H1 (cell line): ENCODE data around the gene ROR1. TPM values are rescaled to one million over a fixed set of nuclear protein-coding genes. Genes with fewer than 3 reads are reported as not detected.

Experiments
- CTCF ChIA-PET: fragments of 300-600 bp; sonication (Branson Sonifier 250); formaldehyde crosslinking; loops from one replicate; lab custom pipeline; 2021; ENCODE audit not compliant: partially characterized antibody; lab: Charles Lee
- POLR2A ChIA-PET: fragments of 300-600 bp; sonication (Branson Sonifier 250); formaldehyde crosslinking; loops from one replicate; lab custom pipeline; 2021; ENCODE audit warnings: inconsistent platforms; ENCODE audit not compliant: partially characterized antibody; lab: Charles Lee
- DNase-seq, 2 experiments: peaks; one replicate each; pipeline versions ENCODE4 v3.0.0 to v3.0.0-alpha.2; 2010 to 2022; ENCODE audit warnings: low spot score in 2 of 2, low read depth in 1 of 2, mixed read lengths in 1 of 2
- FAIRE-seq: peaks from 2 replicates; lab custom pipeline; 2011; peaks lifted over from hg19 to GRCh38; lab: Jason Lieb, UNC
- H2AFZ ChIP-seq: 2 replicates; pipeline ENCODE4 v1.8.1; 2012; ENCODE audit warnings: low read length, inconsistent platforms
- H2AK5ac ChIP-seq: 2 replicates; pipeline ENCODE4 v1.6.1; 2013; ENCODE audit warnings: low read depth, low read length
- H2BK120ac ChIP-seq: replicated peaks from 2 replicates; pipeline ENCODE3; 2013; ENCODE audit warnings: low read depth, low read length, inconsistent platforms
- H2BK12ac ChIP-seq: 2 replicates; pipeline ENCODE4 v1.6.1; 2013; ENCODE audit warnings: low read depth, low read length
- H2BK15ac ChIP-seq: 2 replicates; pipeline ENCODE4 v1.6.1; 2013; ENCODE audit warnings: low read length
- H2BK20ac ChIP-seq: 2 replicates; pipeline ENCODE4 v1.6.1; 2013; ENCODE audit warnings: low read length
- H2BK5ac ChIP-seq: 2 replicates; pipeline ENCODE4 v1.6.1; 2013; ENCODE audit warnings: low read depth, low read length
- H3K14ac ChIP-seq: 2 replicates; pipeline ENCODE4 v1.6.1; 2013; ENCODE audit warnings: inconsistent platforms; ENCODE audit not compliant: insufficient read length
- H3K18ac ChIP-seq: 2 replicates; pipeline ENCODE4 v1.6.1; 2013; ENCODE audit warnings: low read length; ENCODE audit errors: extremely low read depth
- H3K23ac ChIP-seq: 2 replicates; pipeline ENCODE4 v1.6.1; 2013; ENCODE audit warnings: inconsistent platforms; ENCODE audit not compliant: insufficient read length
- H3K23me2 ChIP-seq: 2 replicates; pipeline ENCODE4 v1.6.1; 2013; ENCODE audit warnings: low read depth, low read length
- H3K27ac ChIP-seq: 2 replicates; pipeline ENCODE4 v1.6.1; 2011; ENCODE audit warnings: low read depth, low read length, inconsistent platforms
- H3K27me3 ChIP-seq, 4 experiments: replicated peaks in 1 of 4; 1 replicate in 1 of 4; 2 replicates in 3 of 4; pipeline versions ENCODE4 v1.6.1 to v1.8.1; 2011 to 2013; ENCODE audit warnings: low read length in 3 of 4, mild to moderate bottlenecking in 3 of 4, inconsistent platforms in 2 of 4, mixed read lengths in 2 of 4, moderate library complexity in 1 of 4; ENCODE audit not compliant: control insufficient read depth in 3 of 4, insufficient read depth in 3 of 4; ENCODE audit errors: extremely low read depth in 1 of 4
- H3K36me3 ChIP-seq, 4 experiments: 2 replicates each; pipeline versions ENCODE4 v1.6.1 to v1.8.1; 2011 to 2013; ENCODE audit warnings: mild to moderate bottlenecking in 4 of 4, low read length in 3 of 4, moderate library complexity in 2 of 4, control low read depth in 1 of 4, inconsistent platforms in 1 of 4; ENCODE audit not compliant: insufficient read depth in 4 of 4, control insufficient read depth in 2 of 4
- H3K4ac ChIP-seq: replicated peaks from 2 replicates; pipeline ENCODE3; 2013; ENCODE audit warnings: low read length, low read depth, mixed read lengths, inconsistent platforms; ENCODE audit not compliant: insufficient read length
- H3K4me1 ChIP-seq, 4 experiments: replicated peaks in 1 of 4; 1 replicate in 1 of 4; 2 replicates in 3 of 4; pipeline versions ENCODE4 v1.6.1 to v1.8.1; 2011 to 2013; ENCODE audit warnings: low read length in 3 of 4, inconsistent platforms in 2 of 4, mixed read lengths in 1 of 4; ENCODE audit not compliant: insufficient read depth in 4 of 4, control insufficient read depth in 3 of 4
- H3K4me2 ChIP-seq, 2 experiments: 2 replicates each; pipeline versions ENCODE4 v1.6.1 to v1.8.1; 2011 to 2013; ENCODE audit warnings: low read depth in 2 of 2, low read length in 2 of 2, control low read depth in 1 of 2, inconsistent platforms in 1 of 2, mild to moderate bottlenecking in 1 of 2; ENCODE audit not compliant: insufficient read depth in 1 of 2
- H3K4me3 ChIP-seq, 4 experiments: fragments of 200-600, 300-600 bp in 1 of 4; sonication (generic), shearing (Covaris generic), sonication (Bioruptor Twin) in 1 of 4; 2 replicates each; pipeline versions ENCODE4 v1.5.1 to v1.8.1; 2011 to 2016; ENCODE audit warnings: low read length in 4 of 4, low read depth in 3 of 4, control low read depth in 2 of 4, inconsistent platforms in 2 of 4, mild to moderate bottlenecking in 2 of 4, mixed read lengths in 1 of 4, moderate library complexity in 1 of 4; ENCODE audit not compliant: insufficient read depth in 2 of 4; ENCODE audit errors: extremely low read depth in 1 of 4
- H3K56ac ChIP-seq: replicated peaks from 2 replicates; pipeline ENCODE3; 2013; ENCODE audit warnings: low read depth, mild to moderate bottlenecking, mixed read lengths, low read length, inconsistent platforms; ENCODE audit not compliant: insufficient read length
- H3K79me1 ChIP-seq: 2 replicates; pipeline ENCODE4 v1.6.1; 2013; ENCODE audit warnings: low read depth, low read length, control low read depth
- H3K79me2 ChIP-seq, 2 experiments: 2 replicates each; pipeline versions ENCODE4 v1.6.1 to v1.8.1; 2012 to 2013; ENCODE audit warnings: low read length in 2 of 2, mild to moderate bottlenecking in 2 of 2, inconsistent platforms in 1 of 2; ENCODE audit not compliant: insufficient read depth in 2 of 2, control insufficient read depth in 1 of 2
- H3K9ac ChIP-seq, 4 experiments: replicated peaks in 1 of 4; 1 replicate in 1 of 4; 2 replicates in 3 of 4; pipeline versions ENCODE4 v1.6.1 to v1.8.1; 2011 to 2013; ENCODE audit warnings: low read depth in 3 of 4, low read length in 3 of 4, control low read depth in 2 of 4, mild to moderate bottlenecking in 2 of 4, moderate library complexity in 2 of 4, inconsistent platforms in 1 of 4; ENCODE audit errors: extremely low read depth in 1 of 4
- H3K9me3 ChIP-seq, 2 experiments: 2 replicates each; pipeline versions ENCODE4 v1.6.1 to v1.8.1; 2012 to 2013; ENCODE audit warnings: mild to moderate bottlenecking in 2 of 2, moderate library complexity in 2 of 2, control low read depth in 1 of 2, inconsistent platforms in 1 of 2, low read depth in 1 of 2, low read length in 1 of 2, mixed read lengths in 1 of 2; ENCODE audit not compliant: insufficient read depth in 2 of 2
- H4K20me1 ChIP-seq, 2 experiments: replicated peaks in 1 of 2; 2 replicates each; pipeline versions ENCODE3 to v1.8.1; 2011 to 2013; ENCODE audit warnings: inconsistent platforms in 2 of 2, low read length in 2 of 2, mild to moderate bottlenecking in 1 of 2; ENCODE audit not compliant: insufficient read depth in 2 of 2, control insufficient read depth in 1 of 2
- H4K5ac ChIP-seq: 2 replicates; pipeline ENCODE4 v1.6.1; 2013; ENCODE audit warnings: low read length, low read depth, mixed read lengths, inconsistent platforms; ENCODE audit not compliant: insufficient read length
- H4K8ac ChIP-seq: 2 replicates; pipeline ENCODE4 v1.8.0; 2013; ENCODE audit warnings: mild to moderate bottlenecking, moderate library complexity, low read length, inconsistent platforms; ENCODE audit not compliant: insufficient read depth; ENCODE audit errors: extremely low read depth
- H4K91ac ChIP-seq: replicated peaks from 2 replicates; pipeline ENCODE3; 2013; ENCODE audit warnings: low read length, mixed read lengths, inconsistent platforms; ENCODE audit not compliant: insufficient read length
- BRCA1 ChIP-seq: IDR thresholded peaks from 2 replicates; pipeline ENCODE4 v1.6.1; 2012; ENCODE audit warnings: low read depth, low read length, improper control_type of control experiment
- CBX5 ChIP-seq: fragments of 300-800, 300-1000 bp; sonication (generic); IDR thresholded peaks from 2 replicates; pipeline ENCODE4 v1.7.1; 2016; ENCODE audit warnings: antibody characterized with exemption, low read length, low read depth
- CHD1 ChIP-seq: IDR thresholded peaks from 2 replicates; pipeline ENCODE4 v1.6.1; 2012; ENCODE audit warnings: low read depth, low read length, improper control_type of control experiment
- KDM4A ChIP-seq: IDR thresholded peaks from one replicate; pipeline ENCODE4 v1.7.1; 2012; ENCODE audit warnings: low read depth, mild to moderate bottlenecking, moderate library complexity, low read length, inconsistent platforms; ENCODE audit not compliant: severe bottlenecking
- POU5F1 ChIP-seq: IDR thresholded peaks from 2 replicates; pipeline ENCODE4 v1.6.1; 2011; ENCODE audit warnings: low read depth, mild to moderate bottlenecking, low read length, moderate library complexity
- TAF7 ChIP-seq: optimal IDR thresholded peaks from 2 replicates; pipeline ENCODE3; 2011; ENCODE audit warnings: low read depth, mild to moderate bottlenecking, inconsistent platforms, low read length, moderate library complexity, borderline replicate concordance
- WGBS, 2 experiments: shearing (Covaris generic) in 1 of 2; methylation state at CpG; one replicate each; pipeline versions ENCODE4 v1.1.6 to v1.1.7; 2013 to 2015; ENCODE audit warnings: low lambda C conversion rate in 2 of 2, mixed read lengths in 2 of 2, inconsistent platforms in 1 of 2, low coverage in 1 of 2, missing lambda C conversion rate in 1 of 2; ENCODE audit not compliant: insufficient replicate concordance in 2 of 2, insufficient coverage in 1 of 2, insufficient read length in 1 of 2; ENCODE audit errors: extremely low coverage in 1 of 2, missing lambda C conversion rate in 1 of 2; 5-methylcytosine and 5-hydroxymethylcytosine counted together
- polyA plus RNA-seq, 7 experiments: library from polyadenylated mRNA; depleted of rRNA in 3 of 7; stranded (reverse) in 5 of 7; unstranded in 2 of 7; fragments of >200 nt in 5 of 7; fragments of 200-250 nt in 2 of 7; gene quantifications; 1 replicate in 5 of 7; 2 replicates in 1 of 7; 4 replicates in 1 of 7; pipeline versions ENCODE4 v1.2.1 to v1.2.3, GENCODE V29; 2011 to 2013; ENCODE audit warnings: missing spikeins in 2 of 7, mixed read lengths in 2 of 7
- total RNA-seq: library from RNA; stranded (reverse); fragmentation: NEBNext Ultra II Directional; extraction: Animal tissue kit (Norgen Biotek cat#: 25700); gene quantifications from 2 replicates; pipeline ENCODE4 v1.2.1, GENCODE V29; 2021
- TF ChIP-seq, protein P1 (sequence below): IDR thresholded peaks from 2 replicates; pipeline ENCODE4 v1.6.1; 2012; ENCODE audit warnings: low read length, inconsistent platforms
- TF ChIP-seq, protein P2 (sequence below): IDR thresholded peaks from 2 replicates; pipeline ENCODE4 v1.6.1; 2012; ENCODE audit warnings: inconsistent platforms
- TF ChIP-seq, protein P3 (sequence below), 3 experiments: IDR thresholded peaks; 1 replicate in 2 of 3; 2 replicates in 1 of 3; pipeline versions ENCODE4 v1.5.1 to v1.6.1; 2011; ENCODE audit warnings: low read length in 3 of 3, mild to moderate bottlenecking in 3 of 3, inconsistent platforms in 2 of 3, low read depth in 1 of 3, moderate library complexity in 1 of 3; ENCODE audit not compliant: insufficient read depth in 1 of 3; ENCODE audit errors: control extremely low read depth in 1 of 3

Gene ROR1
- total and polyA plus RNA-seq, 2 of the 8 experiments (the other 6 are each of a cell fraction or from before 2014, with no cell fraction given) = 33.6 to 73.6 TPM

DNA sequence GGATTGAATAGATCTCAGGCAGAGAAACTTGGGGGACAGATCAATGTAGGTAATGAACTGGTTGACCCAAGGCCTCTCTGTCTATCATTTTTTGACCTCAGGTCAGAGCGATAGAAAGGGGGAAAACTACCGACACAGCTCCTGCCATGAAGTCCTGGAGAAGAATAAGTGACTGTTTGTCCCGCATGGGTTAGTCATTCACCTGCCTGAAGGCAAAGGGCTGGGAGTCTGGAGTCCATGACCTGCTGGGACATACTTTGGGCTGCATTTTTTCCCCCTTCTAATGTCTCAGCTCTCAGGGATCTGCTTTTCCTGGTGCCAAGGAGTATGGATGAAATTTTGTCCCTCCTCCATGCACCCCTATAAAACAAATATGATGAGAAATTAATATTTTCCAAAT is 1.6 kb upstream of the ROR1 start:
- Histone ChIP-seq H3K79me2 (peaks cover 3 to 24% of the 10 kb centered on the region in 2 experiments; a peak in 3 of 4 replicates), H2BK12ac (no peak overlapping the region; the same call in 1 of the 2 replicates), H3K18ac (peak overlapping the region; percentile 38; the same call in 1 of the 2 replicates), H3K36me3 (no peaks in the 10 kb centered on the region), H3K4me1 (peaks cover 8 to 18% (median 12%) of the 10 kb centered on the region in 4 experiments; a peak in 6 of 7 replicates), H3K23me2 (peaks cover 8% of the 10 kb centered on the region), H4K5ac (no peak overlapping the region), H4K20me1 (no peaks in the 10 kb centered on the region), H3K9ac (no peak overlapping the region), H2BK20ac (no peak overlapping the region), H3K79me1 (no peaks in the 10 kb centered on the region), H2BK15ac (no peak overlapping the region), H3K56ac (no peak overlapping the region), H3K27ac (no peak overlapping the region), H4K8ac (no peak overlapping the region), H2AK5ac (no peak overlapping the region), H3K23ac (no peak overlapping the region), H3K4me3 (no peak overlapping the region), H3K4me2 (peak overlapping the region in 1 of 2 experiments; percentile 86; a peak in 1 of 4 replicates), H2BK120ac (no peak overlapping the region), H3K14ac (no peak overlapping the region), H2AFZ (no peak overlapping the region), H3K9me3 (no peaks in the 10 kb centered on the region), H4K91ac (no peak overlapping the region), H3K27me3 (no peaks in the 10 kb centered on the region), H3K4ac (no peak overlapping the region), H2BK5ac (no peak overlapping the region; the same call in 1 of the 2 replicates)
- 91% methylated on average over 3 of the region's 3 CpGs; no CpG with 5 or more reads in 1 of the 2 experiments for WGBS, 2 experiments
- FAIRE-seq (no peak), DNase-seq (no peak)
- CTCF ChIA-PET = interaction anchor here (0.6 to 4.9 kb wide), 14 partner anchors 24 to 365 kb away, joined by 3 to 24 read pairs (median 4); no protein-coding TSS in a partner anchor
- POLR2A ChIA-PET = interaction anchor here (0.8 to 1.3 kb wide), 3 partner anchors 9 to 197 kb away, joined by 3 read pairs; no protein-coding TSS in a partner anchor
- TF ChIP-seq KDM4A = no peak
- TF ChIP-seq POU5F1 = no peak
- TF ChIP-seq, protein P1, sequence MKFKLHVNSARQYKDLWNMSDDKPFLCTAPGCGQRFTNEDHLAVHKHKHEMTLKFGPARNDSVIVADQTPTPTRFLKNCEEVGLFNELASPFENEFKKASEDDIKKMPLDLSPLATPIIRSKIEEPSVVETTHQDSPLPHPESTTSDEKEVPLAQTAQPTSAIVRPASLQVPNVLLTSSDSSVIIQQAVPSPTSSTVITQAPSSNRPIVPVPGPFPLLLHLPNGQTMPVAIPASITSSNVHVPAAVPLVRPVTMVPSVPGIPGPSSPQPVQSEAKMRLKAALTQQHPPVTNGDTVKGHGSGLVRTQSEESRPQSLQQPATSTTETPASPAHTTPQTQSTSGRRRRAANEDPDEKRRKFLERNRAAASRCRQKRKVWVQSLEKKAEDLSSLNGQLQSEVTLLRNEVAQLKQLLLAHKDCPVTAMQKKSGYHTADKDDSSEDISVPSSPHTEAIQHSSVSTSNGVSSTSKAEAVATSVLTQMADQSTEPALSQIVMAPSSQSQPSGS = no peak
- no peak for TF ChIP-seq CBX5
- TF ChIP-seq, protein P2, sequence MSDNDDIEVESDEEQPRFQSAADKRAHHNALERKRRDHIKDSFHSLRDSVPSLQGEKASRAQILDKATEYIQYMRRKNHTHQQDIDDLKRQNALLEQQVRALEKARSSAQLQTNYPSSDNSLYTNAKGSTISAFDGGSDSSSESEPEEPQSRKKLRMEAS = no peak
- TF ChIP-seq TAF7 = no peak
- no peak for TF ChIP-seq BRCA1
- TF ChIP-seq, protein P3, sequence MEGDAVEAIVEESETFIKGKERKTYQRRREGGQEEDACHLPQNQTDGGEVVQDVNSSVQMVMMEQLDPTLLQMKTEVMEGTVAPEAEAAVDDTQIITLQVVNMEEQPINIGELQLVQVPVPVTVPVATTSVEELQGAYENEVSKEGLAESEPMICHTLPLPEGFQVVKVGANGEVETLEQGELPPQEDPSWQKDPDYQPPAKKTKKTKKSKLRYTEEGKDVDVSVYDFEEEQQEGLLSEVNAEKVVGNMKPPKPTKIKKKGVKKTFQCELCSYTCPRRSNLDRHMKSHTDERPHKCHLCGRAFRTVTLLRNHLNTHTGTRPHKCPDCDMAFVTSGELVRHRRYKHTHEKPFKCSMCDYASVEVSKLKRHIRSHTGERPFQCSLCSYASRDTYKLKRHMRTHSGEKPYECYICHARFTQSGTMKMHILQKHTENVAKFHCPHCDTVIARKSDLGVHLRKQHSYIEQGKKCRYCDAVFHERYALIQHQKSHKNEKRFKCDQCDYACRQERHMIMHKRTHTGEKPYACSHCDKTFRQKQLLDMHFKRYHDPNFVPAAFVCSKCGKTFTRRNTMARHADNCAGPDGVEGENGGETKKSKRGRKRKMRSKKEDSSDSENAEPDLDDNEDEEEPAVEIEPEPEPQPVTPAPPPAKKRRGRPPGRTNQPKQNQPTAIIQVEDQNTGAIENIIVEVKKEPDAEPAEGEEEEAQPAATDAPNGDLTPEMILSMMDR (IDR thresholded peaks at IDR 0.05; ENCODE audit: control extremely low read depth in 1 of 3, insufficient read depth in 1 of 3, low read depth in 1 of 3, low read length in 3 of 3) = no peak
- no peak for TF ChIP-seq CHD1
